GM13977 (cell line): ENCODE results near the gene GPER1.
A peak's percentile ranks its signal among the peaks of the same experiment; 100 is the strongest.

ENCODE experiments used
- DNase-seq: peaks from one replicate; pipeline ENCODE4 v3.0.0; 2012; ENCODE audit warnings: low spot score
- in situ Hi-C: fragments of 300-500 bp; cut with MboI; formaldehyde crosslinking; loops from one replicate; pipeline ENCODE4 v1.12.0; 2022; ENCODE audit warnings: low sequenced_read_pairs, low pct_unique_long_range_greater_than_20kb, mixed read lengths, inconsistent platforms; ENCODE audit not compliant: unreplicated experiment
- TF ChIP-seq, protein P1 (sequence below): IDR thresholded peaks from 2 replicates; pipeline ENCODE4 v1.5.1; 2012; ENCODE audit warnings: mild to moderate bottlenecking, control low read depth; ENCODE audit not compliant: insufficient read depth; ENCODE audit errors: extremely low read depth, missing control alignments

The GPER1 gene

DNA sequence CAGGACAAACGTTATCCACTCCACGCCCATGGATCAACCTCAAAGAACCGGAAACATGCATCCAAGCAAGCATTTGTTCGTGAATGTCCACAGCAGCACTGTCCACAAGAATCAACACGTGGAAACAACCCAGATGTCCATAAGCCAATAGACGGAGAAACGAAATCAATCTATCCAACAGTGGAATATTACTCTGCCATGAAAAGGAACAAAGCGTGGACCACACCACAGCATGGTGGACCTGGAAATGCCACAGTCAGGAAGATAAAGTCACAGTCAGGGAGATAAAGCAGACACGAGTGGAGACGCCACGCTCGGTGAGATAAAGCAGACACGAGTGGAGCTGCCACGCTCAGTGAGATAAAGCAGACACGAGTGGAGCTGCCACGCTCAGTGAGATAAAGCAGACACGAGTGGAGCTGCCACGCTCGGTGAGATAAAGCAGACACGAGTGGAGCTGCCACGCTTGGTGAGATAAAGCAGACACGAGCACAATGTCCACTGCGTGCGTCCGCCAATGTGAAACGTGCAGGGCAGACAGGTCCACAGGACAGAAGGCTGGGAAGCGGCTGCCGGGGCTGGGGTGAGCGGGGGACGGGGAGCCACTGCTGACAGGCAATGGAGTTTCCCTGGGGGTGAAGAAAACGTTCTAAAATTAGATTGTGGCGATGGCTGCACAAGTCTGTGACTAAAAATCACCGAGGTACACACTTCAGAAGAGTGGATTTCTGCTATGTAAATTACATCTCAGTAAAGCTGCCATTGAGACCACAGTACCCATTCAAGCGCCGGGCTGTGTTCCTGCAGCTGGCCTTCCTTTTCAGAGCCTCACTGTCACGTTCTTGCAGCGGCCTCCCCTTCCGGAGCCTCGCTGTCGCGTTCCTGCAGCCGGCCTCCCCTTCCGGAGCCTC lies 10.6 kb downstream of the GPER1 start:
- peak; percentile 65 for DNase-seq
- TF ChIP-seq, protein P1, sequence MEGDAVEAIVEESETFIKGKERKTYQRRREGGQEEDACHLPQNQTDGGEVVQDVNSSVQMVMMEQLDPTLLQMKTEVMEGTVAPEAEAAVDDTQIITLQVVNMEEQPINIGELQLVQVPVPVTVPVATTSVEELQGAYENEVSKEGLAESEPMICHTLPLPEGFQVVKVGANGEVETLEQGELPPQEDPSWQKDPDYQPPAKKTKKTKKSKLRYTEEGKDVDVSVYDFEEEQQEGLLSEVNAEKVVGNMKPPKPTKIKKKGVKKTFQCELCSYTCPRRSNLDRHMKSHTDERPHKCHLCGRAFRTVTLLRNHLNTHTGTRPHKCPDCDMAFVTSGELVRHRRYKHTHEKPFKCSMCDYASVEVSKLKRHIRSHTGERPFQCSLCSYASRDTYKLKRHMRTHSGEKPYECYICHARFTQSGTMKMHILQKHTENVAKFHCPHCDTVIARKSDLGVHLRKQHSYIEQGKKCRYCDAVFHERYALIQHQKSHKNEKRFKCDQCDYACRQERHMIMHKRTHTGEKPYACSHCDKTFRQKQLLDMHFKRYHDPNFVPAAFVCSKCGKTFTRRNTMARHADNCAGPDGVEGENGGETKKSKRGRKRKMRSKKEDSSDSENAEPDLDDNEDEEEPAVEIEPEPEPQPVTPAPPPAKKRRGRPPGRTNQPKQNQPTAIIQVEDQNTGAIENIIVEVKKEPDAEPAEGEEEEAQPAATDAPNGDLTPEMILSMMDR, result no peak
- in situ Hi-C loops, result no loop called here

DNA sequence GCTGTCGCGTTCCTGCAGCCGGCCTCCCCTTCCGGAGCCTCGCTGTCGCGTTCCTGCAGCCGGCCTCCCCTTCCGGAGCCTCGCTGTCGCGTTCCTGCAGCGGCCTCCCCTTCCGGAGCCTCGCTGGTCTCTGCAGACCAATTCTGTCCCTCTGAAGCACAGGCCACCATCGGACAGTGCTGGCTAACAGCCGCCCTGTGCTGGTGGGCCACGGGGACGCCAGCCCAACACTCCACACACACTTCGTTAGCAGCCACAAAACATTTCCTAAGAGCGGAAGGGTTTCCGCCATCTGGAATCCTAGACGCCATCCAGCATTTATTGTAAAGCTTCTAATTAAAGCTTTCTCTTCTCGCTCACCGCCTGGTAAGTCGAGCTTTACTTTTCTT lies 11.2 kb downstream of the GPER1 start:
- in situ Hi-C loops, result no loop called here
- TF ChIP-seq, protein P1, result no peak

DNA sequence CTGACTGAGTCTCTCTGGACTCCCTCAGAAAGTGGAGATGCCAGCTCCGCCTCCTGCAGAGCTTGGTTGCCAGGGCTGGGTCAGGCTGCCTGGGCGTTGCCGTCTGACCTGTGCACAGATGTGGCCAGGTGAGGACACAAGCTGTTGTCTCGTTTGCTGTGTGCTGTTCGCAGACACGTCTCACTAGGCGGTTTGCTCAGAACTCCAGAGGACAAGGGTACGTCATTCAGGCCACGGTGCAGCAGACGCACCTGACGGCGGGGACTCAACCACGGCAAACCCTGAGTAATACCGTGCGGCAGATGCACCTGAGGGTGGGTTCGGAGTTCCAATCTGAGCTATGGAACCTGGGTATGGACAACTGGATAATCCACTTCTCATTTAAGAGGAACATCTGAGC lies 11.7 kb downstream of the GPER1 start:
- no peak for DNase-seq
- TF ChIP-seq, protein P1, result no peak
- in situ Hi-C loops, result no loop called here

More for the DNA sequence above, 11.2 kb downstream of the GPER1 start:
- no peak for DNase-seq

- TF ChIP-seq, protein P1, result no peak
- no peak for DNase-seq
- in situ Hi-C loops, result no loop called here
Observed at GRCh38 chr7:1100386-1100785, 12.5 kb downstream of the GPER1 start.

DNA sequence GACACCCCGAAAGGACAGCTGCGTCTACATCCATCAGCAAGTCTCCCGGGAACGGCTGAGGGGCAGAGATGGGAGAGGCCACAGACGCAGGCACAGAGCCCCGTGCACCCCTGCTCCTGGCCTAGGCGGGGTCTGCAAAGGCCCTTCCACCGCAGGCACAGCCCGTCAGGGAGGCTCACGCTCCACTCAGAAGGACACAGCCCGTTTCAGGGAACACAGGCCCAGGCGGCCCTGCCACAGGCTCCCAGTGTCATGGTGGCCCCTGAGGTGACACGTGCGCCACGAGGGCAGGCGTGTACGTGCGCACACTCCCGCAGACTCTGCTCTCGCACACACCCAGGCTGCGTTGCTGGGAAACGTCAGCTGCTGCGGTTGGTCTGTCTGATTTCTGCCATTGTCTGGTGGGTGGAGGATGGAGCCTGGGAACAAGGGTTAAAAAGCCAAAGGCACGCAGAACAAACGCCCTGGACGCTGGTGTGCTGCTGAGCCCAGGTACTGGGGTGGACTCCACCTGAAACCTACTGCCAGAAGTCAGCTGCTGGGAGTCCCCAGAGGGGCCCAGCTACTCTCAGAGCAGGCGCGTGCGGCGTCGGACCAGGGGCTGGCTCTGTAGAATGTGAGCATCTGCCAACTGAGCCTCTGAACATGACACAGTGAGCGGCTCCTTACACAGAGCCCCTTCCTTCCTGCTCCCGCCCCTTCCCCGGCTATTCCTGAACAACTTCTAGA lies 13.1 kb downstream of the GPER1 start:
- DNase-seq, result no peak
- TF ChIP-seq, protein P1, result no peak
- in situ Hi-C loops, result no loop called here

DNA sequence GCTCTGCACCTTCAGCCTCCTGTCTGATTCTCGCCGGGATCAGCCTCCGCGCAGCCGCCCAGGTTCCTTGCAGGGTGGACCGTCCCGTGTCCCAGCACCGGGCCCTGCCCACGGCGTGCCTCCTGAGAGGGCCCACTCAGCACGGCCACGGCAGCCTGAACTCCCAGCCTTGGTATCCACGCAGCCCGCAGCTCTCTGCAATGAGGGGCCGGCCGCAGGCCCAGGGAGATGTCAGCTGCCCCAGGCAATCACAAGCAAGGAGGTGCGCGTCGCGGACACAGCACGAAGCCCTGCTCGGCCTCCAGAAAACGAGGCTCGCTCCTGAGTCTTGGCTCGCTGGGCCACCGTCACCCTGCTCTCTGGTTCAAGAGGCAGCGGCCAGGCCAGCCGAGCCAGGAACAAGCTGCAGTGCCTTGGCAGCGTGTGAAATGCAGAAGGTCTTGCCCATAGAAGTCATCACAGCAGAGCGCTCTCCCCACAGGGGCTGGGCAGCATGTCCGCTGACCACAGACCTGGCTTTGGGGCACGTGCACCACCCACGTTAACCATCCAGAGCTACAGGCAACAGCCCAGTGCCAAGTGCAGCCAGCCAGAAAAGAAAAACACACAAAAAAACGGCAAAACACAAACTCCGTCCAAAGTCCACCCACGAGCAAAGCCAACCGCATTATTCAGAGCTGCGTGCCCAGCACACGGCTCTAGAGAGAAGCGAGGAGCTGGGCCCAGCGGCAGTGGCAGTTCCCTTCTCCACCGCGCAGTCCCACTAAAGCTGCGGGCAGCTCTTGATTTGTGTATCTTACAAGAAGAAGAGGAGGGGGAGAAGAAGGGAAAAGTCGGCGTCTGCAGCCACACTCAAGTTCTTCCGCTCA lies 13.9 kb downstream of the GPER1 start:
- no peak for DNase-seq
- in situ Hi-C loops, result no loop called here

More for the DNA sequence above, 13.9 kb downstream of the GPER1 start:
- TF ChIP-seq, protein P1, result no peak
